ENCODE measurements around the gene CSNK1G1.

CSNK1G1 gene

DNA sequence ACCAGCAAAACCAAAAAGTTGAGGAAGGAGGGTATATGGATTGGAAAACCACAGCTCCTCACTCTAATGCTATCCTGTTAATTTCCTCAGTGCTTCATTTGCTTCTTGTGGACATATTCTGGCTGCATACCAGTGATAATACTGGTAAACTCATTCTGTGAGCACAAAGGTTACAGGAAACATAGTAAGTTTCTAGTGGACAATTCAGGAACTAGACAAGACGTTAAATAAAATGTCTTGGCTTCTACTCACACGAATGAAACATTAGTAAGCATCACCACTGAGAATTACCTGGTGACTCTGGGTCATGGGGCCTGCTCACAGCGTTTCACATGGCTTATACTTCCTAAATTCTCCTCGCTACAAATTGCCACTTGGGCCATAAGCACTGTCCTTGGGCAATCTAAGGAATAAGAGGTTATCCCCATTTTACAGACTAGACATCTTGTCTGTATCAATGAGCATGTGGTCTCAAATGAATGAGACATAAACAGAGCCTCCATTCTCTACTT is 173.1 kb downstream of the CSNK1G1 start:
- H3K9me3 ChIP-seq (ENCODE audit: insufficient read depth, low read length), result no peaks in the 10 kb centered on the region
- no peaks in the 10 kb centered on the region for H3K36me3 ChIP-seq (ENCODE audit: low read length)
- no peak overlapping the region for H3K4me2 ChIP-seq (ENCODE audit: low read depth, low read length, poor library complexity, severe bottlenecking)
- H3K9ac ChIP-seq (ENCODE audit: low read length), result no peak overlapping the region
- no peak overlapping the region for H3K27ac ChIP-seq (ENCODE audit: low read depth, low read length)
- H4K20me1 ChIP-seq (ENCODE audit: low read depth, low read length), result no peaks in the 10 kb centered on the region
- H2AFZ ChIP-seq (ENCODE audit: low read depth, low read length, severe bottlenecking), result no peak overlapping the region
- H3K27me3 ChIP-seq (ENCODE audit: low read length), result no peaks in the 10 kb centered on the region
- no peak overlapping the region for H3K4me3 ChIP-seq (ENCODE audit: insufficient read depth, low read length, poor library complexity, severe bottlenecking)
- no peak for TF ChIP-seq EZH2phosphoT487 (conservative IDR thresholded peaks at IDR 0.05; ENCODE audit: low read length)
- no peak for TF ChIP-seq CTCF (IDR thresholded peaks at IDR 0.05; ENCODE audit: insufficient read depth, low read length, poor library complexity, severe bottlenecking)
- no peaks in the 10 kb centered on the region for H3K9me2 ChIP-seq (replicated peaks; ENCODE audit: insufficient read depth, low read length)
- H3K79me2 ChIP-seq (ENCODE audit: insufficient read depth, low read length), result no peaks in the 10 kb centered on the region
- H3F3A ChIP-seq (ENCODE audit: insufficient read depth), result no peaks in the 10 kb centered on the region

GRCh38 chr15:64180235-64180824 is 175.6 kb downstream of the CSNK1G1 start:
- Histone ChIP-seq H3K9ac (ENCODE audit: low read length) (no peak overlapping the region), H3K27ac (ENCODE audit: low read depth, low read length) (no peak overlapping the region), H3K27me3 (ENCODE audit: low read length) (no peaks in the 10 kb centered on the region), H3F3A (ENCODE audit: insufficient read depth) (no peaks in the 10 kb centered on the region), H4K20me1 (ENCODE audit: low read depth, low read length) (no peaks in the 10 kb centered on the region), H3K4me3 (ENCODE audit: insufficient read depth, low read length, poor library complexity, severe bottlenecking) (no peak overlapping the region), H3K9me3 (ENCODE audit: insufficient read depth, low read length) (no peaks in the 10 kb centered on the region), H3K36me3 (ENCODE audit: low read length) (no peaks in the 10 kb centered on the region), H2AFZ (ENCODE audit: low read depth, low read length, severe bottlenecking) (no peak overlapping the region), H3K79me2 (ENCODE audit: insufficient read depth, low read length) (no peaks in the 10 kb centered on the region), H3K9me2 (replicated peaks; ENCODE audit: insufficient read depth, low read length) (no peaks in the 10 kb centered on the region), H3K4me2 (ENCODE audit: low read depth, low read length, poor library complexity, severe bottlenecking) (no peak overlapping the region)
- TF ChIP-seq CTCF (IDR thresholded peaks at IDR 0.05; ENCODE audit: insufficient read depth, low read length, poor library complexity, severe bottlenecking) (no peak), EZH2phosphoT487 (conservative IDR thresholded peaks at IDR 0.05; ENCODE audit: low read length) (no peak)

DNA sequence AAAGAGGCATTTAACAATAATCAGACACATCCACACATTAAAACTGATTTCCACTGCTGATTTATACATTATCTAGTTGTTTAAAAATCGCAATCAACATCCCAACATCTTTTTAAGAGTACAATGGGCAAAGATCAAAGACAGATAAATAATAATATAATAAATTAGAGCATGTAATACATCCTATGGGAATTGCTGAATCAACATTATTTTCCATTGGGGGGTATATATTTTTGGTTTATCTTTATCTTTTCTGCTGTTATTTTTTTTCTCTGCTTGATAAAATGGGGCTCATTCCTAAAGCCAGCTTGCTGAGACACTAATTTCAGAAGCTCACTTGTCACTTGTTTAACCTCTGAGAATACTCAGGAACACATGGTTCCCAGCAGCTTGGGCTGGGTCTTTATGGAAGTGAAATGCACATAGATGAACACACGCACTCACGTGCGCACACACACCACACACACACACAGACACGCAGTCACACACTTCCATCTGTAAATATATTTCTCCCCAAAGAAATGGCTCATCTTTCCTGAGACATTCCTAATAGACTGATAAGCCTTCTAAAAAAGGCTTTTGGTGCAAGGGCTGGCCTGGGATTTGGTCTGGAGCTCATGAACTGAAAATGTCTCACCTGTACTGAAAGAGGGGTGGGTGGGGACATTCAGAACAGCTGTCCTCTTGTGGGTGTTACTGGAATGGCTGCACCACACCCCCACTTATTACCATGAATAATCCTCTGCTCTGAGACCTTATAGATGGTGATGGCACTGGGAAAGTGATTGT is 189.7 kb downstream of the CSNK1G1 start:
- H3K4me3 ChIP-seq (ENCODE audit: insufficient read depth, low read length, poor library complexity, severe bottlenecking), result no peak overlapping the region
- H2AFZ ChIP-seq (ENCODE audit: low read depth, low read length, severe bottlenecking), result no peak overlapping the region
- no peak overlapping the region for H3K9ac ChIP-seq (ENCODE audit: low read length)
- H3K9me2 ChIP-seq (replicated peaks; ENCODE audit: insufficient read depth, low read length), result no peaks in the 10 kb centered on the region
- TF ChIP-seq EZH2phosphoT487 (conservative IDR thresholded peaks at IDR 0.05; ENCODE audit: low read length) (no peak), CTCF (IDR thresholded peaks at IDR 0.05; ENCODE audit: insufficient read depth, low read length, poor library complexity, severe bottlenecking) (no peak)
- H3K27me3 ChIP-seq (ENCODE audit: low read length), result no peaks in the 10 kb centered on the region
- no peaks in the 10 kb centered on the region for H3K36me3 ChIP-seq (ENCODE audit: low read length)
- no peak overlapping the region for H3K4me2 ChIP-seq (ENCODE audit: low read depth, low read length, poor library complexity, severe bottlenecking)
- peaks cover 14% of the 10 kb centered on the region for H3K79me2 ChIP-seq (ENCODE audit: insufficient read depth, low read length)
- peaks cover 17% of the 10 kb centered on the region for H3F3A ChIP-seq (ENCODE audit: insufficient read depth)
- no peaks in the 10 kb centered on the region for H4K20me1 ChIP-seq (ENCODE audit: low read depth, low read length)
- H3K27ac ChIP-seq (ENCODE audit: low read depth, low read length), result no peak overlapping the region
- no peaks in the 10 kb centered on the region for H3K9me3 ChIP-seq (ENCODE audit: insufficient read depth, low read length)
